Left ventricle myocardium superior (tissue), 1 donor: ENCODE results near the gene ZSCAN5A. TPM values are rescaled to one million over a fixed set of nuclear protein-coding genes. Genes with fewer than 3 reads are reported as not detected.
"Not testable (repeated sequence)": the region's sequence is repeated elsewhere in the genome, so short reads cannot be mapped to it uniquely, and the experiment has no call there.

Source experiments
- ATAC-seq: fragments of 200-7000 bp; cut with Tn5 transposase; one replicate; pipeline ENCODE4 v1.9.1; 2020; ENCODE audit warnings: mild to moderate bottlenecking, moderate library complexity
- DNase-seq: peaks from one replicate; pipeline ENCODE4 v3.0.0-alpha.2; 2020
- intact Hi-C: fragments of 100-400 bp; cut with micrococcal nuclease; formaldehyde crosslinking; loops from one replicate; pipeline ENCODE4 v1.11.0; 2022
- long read RNA-seq: library from polyadenylated mRNA; unstranded; transcript quantifications from one replicate; pipeline ENCODE4 v2.0.0, GENCODE V29; 2021
- total RNA-seq: library from RNA; stranded (reverse); fragmentation: NEBNext Ultra II Directional; extraction: Animal tissue kit (Norgen Biotek cat#: 25700); gene quantifications from one replicate; pipeline ENCODE4 v1.2.1, GENCODE V29; 2021
- donor health status: DM: no; HTN: yes; CAD: no; lungs with severe emphysema.

Gene ZSCAN5A, protein sequence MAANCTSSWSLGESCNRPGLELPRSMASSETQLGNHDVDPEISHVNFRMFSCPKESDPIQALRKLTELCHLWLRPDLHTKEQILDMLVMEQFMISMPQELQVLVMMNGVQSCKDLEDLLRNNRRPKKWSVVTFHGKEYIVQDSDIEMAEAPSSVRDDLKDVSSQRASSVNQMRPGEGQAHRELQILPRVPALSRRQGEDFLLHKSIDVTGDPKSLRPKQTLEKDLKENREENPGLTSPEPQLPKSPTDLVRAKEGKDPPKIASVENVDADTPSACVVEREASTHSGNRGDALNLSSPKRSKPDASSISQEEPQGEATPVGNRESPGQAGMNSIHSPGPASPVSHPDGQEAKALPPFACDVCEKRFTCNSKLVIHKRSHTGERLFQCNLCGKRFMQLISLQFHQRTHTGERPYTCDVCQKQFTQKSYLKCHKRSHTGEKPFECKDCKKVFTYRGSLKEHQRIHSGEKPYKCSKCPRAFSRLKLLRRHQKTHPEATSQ
- total RNA-seq, result 18.4 TPM
- long read RNA-seq, partial matches to known transcripts, result 0 of 12 reads
- long read RNA-seq, other reads (novel, unspliced or antisense), result 9 of 12 reads

GRCh38 chr19:56314381-56315076 is at the start of gene ZSCAN5A:
TSS of gene ZSCAN5A (minus strand) at chr19:56314839. CDS start at chr19:56225046, 89,793 bp downstream.
- peak; percentile 98 for DNase-seq
- peak; percentile 93 for ATAC-seq
- intact Hi-C loops, result no loop called here

DNA sequence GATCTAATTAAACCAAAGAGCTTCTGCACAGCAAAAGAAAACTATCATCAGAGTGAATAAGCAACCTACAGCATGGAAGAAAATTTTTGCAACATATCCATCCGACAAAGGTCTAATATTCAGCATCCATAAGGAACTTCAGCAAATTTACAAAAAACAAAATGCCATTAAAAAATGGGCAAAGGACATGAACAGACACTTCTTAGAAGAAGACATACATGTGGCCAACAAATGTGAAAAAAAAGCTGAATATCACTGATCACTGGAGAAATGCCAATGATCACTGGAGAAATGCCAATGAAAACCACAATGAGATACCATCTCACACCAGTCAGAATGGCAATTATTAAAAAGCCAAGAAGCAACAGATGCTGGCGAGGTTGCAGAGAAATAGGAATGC is 46.2 kb upstream of the ZSCAN5A start:
- ATAC-seq, result no peak
- intact Hi-C loops, result no loop called here
- no peak for DNase-seq

DNA sequence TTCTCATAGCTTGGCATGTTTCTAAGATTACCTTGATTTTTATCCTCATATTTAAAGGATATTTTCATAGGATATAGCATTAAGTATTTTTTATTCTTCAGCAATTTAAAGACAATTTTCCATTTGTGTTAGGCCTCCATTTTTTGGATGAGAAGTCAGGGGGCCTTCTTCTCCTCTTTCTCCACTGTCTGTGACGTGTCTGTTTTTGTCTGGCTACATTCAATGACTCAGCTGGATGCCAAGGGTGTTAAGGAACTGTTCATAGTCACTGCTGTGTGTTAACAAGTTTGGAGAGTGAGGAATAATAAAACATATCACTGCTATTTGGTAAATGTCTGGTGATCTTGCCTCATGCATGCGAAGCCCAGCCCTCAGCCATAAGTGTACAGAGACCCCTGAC is 42.3 kb upstream of the ZSCAN5A start:
- DNase-seq (no peak), ATAC-seq (no peak)
- intact Hi-C loops, result no loop called here

- intact Hi-C loops, result no loop called here
- no peak for ATAC-seq
- DNase-seq, result no peak
These were observed 40.9 kb upstream of the ZSCAN5A start for GRCh38 chr19:56355517-56355916.

DNA sequence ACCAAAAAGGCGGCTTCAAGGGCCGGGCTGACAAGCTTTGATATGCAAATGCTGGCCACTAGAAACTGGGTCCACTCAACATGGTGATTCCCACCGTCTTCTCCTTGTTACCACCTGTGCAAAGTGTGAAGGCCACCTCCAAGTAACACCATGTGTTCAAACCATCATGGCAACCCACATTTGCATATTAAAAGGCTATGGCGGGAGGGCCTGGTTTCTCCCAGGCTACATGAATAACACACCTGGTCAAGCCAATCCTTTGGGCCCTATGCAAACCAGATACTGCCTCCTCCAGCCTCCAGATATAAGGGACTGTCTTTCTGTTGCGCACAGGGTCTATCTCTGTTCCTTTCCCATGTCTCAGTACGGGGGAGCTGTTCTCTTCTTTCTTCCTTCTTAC is 36.6 kb upstream of the ZSCAN5A start:
- ATAC-seq (no peak), DNase-seq (no peak)
- intact Hi-C loops, result loop anchor here (5.0 kb wide), 1 partner anchor 99 kb away; no protein-coding TSS in a partner anchor

DNA sequence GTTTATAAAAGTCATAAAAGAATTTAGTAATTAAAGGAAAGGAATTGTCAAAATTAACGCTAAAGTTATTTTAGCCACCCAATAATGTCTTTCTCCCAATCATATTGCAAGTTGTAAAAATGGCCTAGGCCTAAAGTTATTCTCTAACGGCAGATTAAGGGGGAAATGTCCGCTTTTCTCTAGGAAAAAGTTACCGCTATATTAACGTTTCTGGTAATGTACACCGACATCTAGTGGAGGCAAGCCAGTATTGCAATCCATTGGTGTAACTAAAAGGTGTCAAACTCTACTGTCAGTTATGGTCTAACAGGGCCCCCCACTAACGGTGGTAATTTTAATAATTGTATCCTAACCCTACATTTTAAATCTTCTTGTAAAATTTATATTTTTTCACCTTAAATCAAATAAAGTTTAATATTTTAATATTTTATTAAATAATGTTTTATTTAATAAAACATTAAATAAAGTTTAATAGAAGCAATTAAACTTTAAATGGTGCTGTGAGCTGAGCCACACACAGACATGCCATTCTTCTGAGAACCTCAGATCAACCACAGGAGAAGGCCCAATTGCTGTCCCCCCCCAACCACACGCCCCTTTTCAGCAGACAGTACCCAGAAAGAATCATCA is 35.9 kb upstream of the ZSCAN5A start:
- ATAC-seq (no peak), DNase-seq (no peak)
- intact Hi-C loops, result loop anchor here (5.0 kb wide), 1 partner anchor 98 kb away; no protein-coding TSS in a partner anchor

- no peak for DNase-seq
- no peak for ATAC-seq
- intact Hi-C loops, result no loop called here
These were observed 33.7 kb upstream of the ZSCAN5A start for GRCh38 chr19:56348289-56348877.

DNA sequence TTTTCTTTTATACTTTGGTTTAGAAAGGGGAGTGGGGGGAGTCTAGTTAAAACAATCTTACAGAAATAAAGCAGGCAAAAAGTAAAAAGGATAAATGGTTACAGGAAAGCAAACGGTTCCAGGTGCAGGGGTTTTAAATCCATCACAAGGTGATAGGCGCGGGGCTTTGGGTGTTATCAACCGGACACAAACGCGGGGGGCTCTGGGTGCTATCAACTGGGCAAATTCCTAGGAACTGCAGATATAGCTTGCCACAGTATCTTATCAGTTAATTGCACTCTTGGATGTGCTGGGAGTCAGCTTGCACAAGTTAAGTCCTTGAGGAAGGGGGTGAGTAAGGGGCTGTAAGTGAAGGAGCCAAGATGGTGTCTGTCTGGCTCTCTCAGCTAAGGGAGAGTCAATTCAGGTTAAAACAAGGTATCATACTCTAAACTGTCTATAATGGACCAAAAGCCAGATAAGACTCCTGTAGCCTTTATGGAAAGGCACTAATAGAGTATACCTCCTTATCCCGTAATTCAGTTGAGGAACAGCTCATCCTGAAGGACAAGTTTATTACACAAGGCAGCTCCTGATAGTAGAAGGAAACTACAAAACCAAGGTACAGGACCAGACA is 32.6 kb upstream of the ZSCAN5A start:
- intact Hi-C loops, result no loop called here
- ATAC-seq (no peak), DNase-seq (no peak)

DNA sequence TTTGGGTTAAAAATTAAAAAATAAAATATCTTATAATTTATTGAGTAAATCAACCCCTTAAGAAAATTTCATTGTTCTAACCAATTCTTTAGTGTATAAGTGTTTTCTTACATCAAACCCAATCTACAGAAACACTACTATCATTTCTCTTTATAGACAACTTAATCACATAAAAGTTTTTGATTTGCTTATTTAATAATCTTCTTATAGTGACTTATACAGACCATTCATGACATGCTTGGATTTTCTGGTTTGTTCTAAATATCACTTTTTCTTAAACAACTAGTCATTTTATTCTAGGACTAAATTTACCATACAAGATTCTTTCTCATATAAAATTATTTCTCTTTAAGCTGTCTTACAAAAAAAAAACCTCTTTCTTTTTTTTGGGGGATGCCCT is 27.3 kb upstream of the ZSCAN5A start:
- ATAC-seq, result no peak
- no peak for DNase-seq
- intact Hi-C loops, result no loop called here

GRCh38 chr19:56339031-56339430 is 24.4 kb upstream of the ZSCAN5A start:
- intact Hi-C loops, result not testable (repeated sequence)

GRCh38 chr19:56337077-56337476 is 22.4 kb upstream of the ZSCAN5A start:
- not testable (repeated sequence) for ATAC-seq

More at GRCh38 chr19:56339031-56339430, 24.4 kb upstream of the ZSCAN5A start:
- ATAC-seq, DNase-seq: not testable (repeated sequence)

GRCh38 chr19:56335371-56335770 is 20.7 kb upstream of the ZSCAN5A start:
- intact Hi-C loops, ATAC-seq, DNase-seq: not testable (repeated sequence)

More at GRCh38 chr19:56337077-56337476, 22.4 kb upstream of the ZSCAN5A start:
- DNase-seq, intact Hi-C loops: not testable (repeated sequence)

DNA sequence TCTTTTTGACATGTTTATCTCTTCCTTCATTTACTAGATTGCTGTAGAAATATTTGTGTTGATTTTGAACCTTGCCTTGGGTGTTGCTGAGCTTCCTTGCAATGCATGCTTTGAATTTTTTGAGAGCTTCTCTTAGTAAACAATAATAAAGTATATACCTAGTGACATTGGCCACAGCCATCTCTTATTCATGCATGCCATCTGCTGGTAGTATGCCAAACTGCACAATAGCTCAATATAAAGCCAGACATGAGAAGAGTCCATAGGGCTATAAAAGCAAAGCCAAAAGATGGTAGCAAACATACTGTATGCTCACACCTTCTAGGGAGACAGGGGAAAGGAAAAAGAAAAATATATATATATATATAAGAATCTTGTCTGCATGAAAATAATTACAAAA is 18.9 kb upstream of the ZSCAN5A start:
- no peak for ATAC-seq
- no peak for DNase-seq
- intact Hi-C loops, result no loop called here

GRCh38 chr19:56332695-56333094 is 18.1 kb upstream of the ZSCAN5A start:
- intact Hi-C loops, result no loop called here
- DNase-seq, result no peak
- ATAC-seq, result no peak

- DNase-seq, result no peak
- peak; percentile 53 for ATAC-seq
- intact Hi-C loops, result no loop called here
These were observed 9.8 kb upstream of the ZSCAN5A start for GRCh38 chr19:56324436-56324835.

GRCh38 chr19:56321989-56322440 is 7.4 kb upstream of the ZSCAN5A start:
- DNase-seq (no peak), ATAC-seq (peak; percentile 24)
- intact Hi-C loops, result no loop called here

GRCh38 chr19:56321254-56321988 is 6.8 kb upstream of the ZSCAN5A start:
- ATAC-seq, result peak; percentile 73
- intact Hi-C loops, result no loop called here
- no peak for DNase-seq

- ATAC-seq (no peak), DNase-seq (no peak)
- intact Hi-C loops, result no loop called here
These were observed 5.4 kb upstream of the ZSCAN5A start for GRCh38 chr19:56319991-56320390.
